ENCODE results near the gene TMEM51.

DNA sequence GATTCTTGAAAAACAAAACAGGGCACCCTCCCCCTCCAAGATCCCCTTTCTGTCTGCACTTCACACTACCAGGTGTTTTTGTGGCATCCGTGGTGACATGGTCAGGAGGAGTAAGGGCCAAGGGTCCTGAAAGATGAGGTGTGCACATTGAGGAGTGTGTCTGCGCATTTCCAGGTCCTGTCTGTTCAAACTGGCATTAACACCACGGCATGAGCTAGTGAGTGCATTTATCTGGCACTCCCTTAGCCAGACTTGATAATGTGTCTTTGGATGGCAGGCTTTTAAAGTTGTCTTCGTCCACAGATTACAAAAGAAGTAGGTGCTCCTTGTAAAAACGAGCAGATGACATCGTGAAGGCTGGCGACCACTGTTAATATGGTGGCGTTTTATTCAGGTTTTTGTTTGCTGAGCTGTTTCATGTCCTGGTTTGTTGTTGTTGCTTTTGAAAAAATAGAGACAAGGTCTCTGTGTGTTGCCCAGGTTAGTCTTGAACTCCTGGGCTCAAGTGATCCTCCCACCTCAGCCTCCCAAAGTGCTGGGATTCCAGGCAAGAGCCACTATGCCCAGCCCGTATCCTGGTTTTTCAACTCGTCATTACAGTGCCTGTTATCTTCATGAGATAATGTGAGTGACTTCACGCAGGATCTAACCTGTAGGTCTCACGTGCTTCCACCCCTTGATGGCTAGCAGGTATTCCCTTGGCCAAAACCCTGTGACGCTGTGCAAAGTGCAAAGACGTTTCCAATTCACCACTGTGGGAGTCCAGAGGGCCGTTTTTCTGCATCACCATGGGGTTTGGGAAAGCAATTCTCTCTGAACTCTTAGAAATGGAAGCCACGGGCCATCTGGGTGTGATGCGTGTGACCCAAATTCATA, 4.2 kb downstream of the TMEM51 start:
- TF ChIP-seq, protein P1, sequence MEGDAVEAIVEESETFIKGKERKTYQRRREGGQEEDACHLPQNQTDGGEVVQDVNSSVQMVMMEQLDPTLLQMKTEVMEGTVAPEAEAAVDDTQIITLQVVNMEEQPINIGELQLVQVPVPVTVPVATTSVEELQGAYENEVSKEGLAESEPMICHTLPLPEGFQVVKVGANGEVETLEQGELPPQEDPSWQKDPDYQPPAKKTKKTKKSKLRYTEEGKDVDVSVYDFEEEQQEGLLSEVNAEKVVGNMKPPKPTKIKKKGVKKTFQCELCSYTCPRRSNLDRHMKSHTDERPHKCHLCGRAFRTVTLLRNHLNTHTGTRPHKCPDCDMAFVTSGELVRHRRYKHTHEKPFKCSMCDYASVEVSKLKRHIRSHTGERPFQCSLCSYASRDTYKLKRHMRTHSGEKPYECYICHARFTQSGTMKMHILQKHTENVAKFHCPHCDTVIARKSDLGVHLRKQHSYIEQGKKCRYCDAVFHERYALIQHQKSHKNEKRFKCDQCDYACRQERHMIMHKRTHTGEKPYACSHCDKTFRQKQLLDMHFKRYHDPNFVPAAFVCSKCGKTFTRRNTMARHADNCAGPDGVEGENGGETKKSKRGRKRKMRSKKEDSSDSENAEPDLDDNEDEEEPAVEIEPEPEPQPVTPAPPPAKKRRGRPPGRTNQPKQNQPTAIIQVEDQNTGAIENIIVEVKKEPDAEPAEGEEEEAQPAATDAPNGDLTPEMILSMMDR (IDR thresholded peaks at IDR 0.05), result no peak
- TF ChIP-seq POLR2A (IDR thresholded peaks at IDR 0.05), result no peak

Data from breast epithelium (tissue), 3 donors.